ENCODE measurements around the gene KRTAP3-1. TPM values are rescaled to one million over a fixed set of nuclear protein-coding genes. Genes with fewer than 3 reads are reported as not detected.
"Not testable (repeated sequence)": the region's sequence is repeated elsewhere in the genome, so short reads cannot be mapped to it uniquely, and the experiment has no call there.

KRTAP3-1 gene
- total and polyA plus RNA-seq, 12 donors = not detected

GRCh38 chr17:41004397-41004796 is 4.5 kb downstream of the KRTAP3-1 start:
- Histone ChIP-seq H3K9me3 (replicated peaks in 1 of 3) (no peaks in the 10 kb centered on the region), H3K27me3 (no peaks in the 10 kb centered on the region), H3K36me3 (replicated peaks in 1 of 2) (no peaks in the 10 kb centered on the region), H3K4me1 (replicated peaks in 1 of 2) (no peaks in the 10 kb centered on the region), H3K27ac (no peak overlapping the region), H3K4me3 (no peak overlapping the region)
- no peak for DNase-seq
- TF ChIP-seq POLR2A (IDR thresholded peaks at IDR 0.05) = no peak
- TF ChIP-seq, protein P1, sequence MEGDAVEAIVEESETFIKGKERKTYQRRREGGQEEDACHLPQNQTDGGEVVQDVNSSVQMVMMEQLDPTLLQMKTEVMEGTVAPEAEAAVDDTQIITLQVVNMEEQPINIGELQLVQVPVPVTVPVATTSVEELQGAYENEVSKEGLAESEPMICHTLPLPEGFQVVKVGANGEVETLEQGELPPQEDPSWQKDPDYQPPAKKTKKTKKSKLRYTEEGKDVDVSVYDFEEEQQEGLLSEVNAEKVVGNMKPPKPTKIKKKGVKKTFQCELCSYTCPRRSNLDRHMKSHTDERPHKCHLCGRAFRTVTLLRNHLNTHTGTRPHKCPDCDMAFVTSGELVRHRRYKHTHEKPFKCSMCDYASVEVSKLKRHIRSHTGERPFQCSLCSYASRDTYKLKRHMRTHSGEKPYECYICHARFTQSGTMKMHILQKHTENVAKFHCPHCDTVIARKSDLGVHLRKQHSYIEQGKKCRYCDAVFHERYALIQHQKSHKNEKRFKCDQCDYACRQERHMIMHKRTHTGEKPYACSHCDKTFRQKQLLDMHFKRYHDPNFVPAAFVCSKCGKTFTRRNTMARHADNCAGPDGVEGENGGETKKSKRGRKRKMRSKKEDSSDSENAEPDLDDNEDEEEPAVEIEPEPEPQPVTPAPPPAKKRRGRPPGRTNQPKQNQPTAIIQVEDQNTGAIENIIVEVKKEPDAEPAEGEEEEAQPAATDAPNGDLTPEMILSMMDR (IDR thresholded peaks at IDR 0.05) = no peak
- intact Hi-C loops (cut with DNase I) = no loop called here
- 79 to 99% (median 92%) methylated on average over 3 of the region's 3 CpGs for WGBS, 4 donors

DNA sequence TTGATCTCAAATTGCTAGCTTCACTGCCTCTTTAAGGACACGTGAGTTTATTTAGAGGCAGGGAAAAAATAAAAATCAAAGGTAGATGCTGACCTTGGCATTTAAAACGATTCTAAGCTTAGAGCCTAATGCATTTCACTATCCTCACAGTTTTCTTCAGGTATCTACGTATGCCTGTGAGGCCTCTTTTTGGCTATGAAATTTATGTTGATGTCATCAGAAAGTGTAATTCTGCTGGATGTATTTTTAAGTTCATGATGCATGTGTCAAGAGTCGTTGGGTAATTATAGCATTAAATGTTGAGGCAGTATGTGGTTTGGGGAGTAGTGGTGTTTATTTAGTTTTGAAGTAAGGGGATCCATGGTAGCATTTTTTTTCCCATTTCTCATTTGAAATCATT is 5.0 kb downstream of the KRTAP3-1 start:
- DNase-seq = no peak
- TF ChIP-seq, protein P1 (IDR thresholded peaks at IDR 0.05) = no peak
- TF ChIP-seq POLR2A (IDR thresholded peaks at IDR 0.05) = no peak
- Histone ChIP-seq H3K36me3 (replicated peaks in 1 of 2) (no peaks in the 10 kb centered on the region), H3K27me3 (no peaks in the 10 kb centered on the region), H3K27ac (no peak overlapping the region), H3K9me3 (replicated peaks in 1 of 3) (no peaks in the 10 kb centered on the region), H3K4me1 (replicated peaks in 1 of 2) (no peaks in the 10 kb centered on the region), H3K4me3 (no peak overlapping the region)
- 35 to 47% (median 38%) methylated on average over 4 of the region's 4 CpGs for WGBS, 4 donors
- intact Hi-C loops (cut with DNase I) = no loop called here

GRCh38 chr17:41002814-41003213 is 6.1 kb downstream of the KRTAP3-1 start:
- Histone ChIP-seq H3K4me1 (replicated peaks in 1 of 2) (no peaks in the 10 kb centered on the region), H3K27ac (no peak overlapping the region), H3K4me3 (no peak overlapping the region), H3K27me3 (no peaks in the 10 kb centered on the region), H3K9me3 (replicated peaks in 1 of 3) (no peaks in the 10 kb centered on the region), H3K36me3 (replicated peaks in 1 of 2) (no peaks in the 10 kb centered on the region)
- 54 to 62% (median 58%) methylated on average over 5 of the region's 5 CpGs for WGBS, 4 donors
- intact Hi-C loops (cut with DNase I) = no loop called here
- DNase-seq = no peak
- no peak for TF ChIP-seq POLR2A (IDR thresholded peaks at IDR 0.05)
- TF ChIP-seq, protein P1 (IDR thresholded peaks at IDR 0.05) = no peak

GRCh38 chr17:41001795-41002194 is 7.1 kb downstream of the KRTAP3-1 start:
- intact Hi-C loops (cut with DNase I) = no loop called here
- WGBS, 4 donors = 77 to 83% (median 82%) methylated on average over 4 of the region's 4 CpGs

GRCh38 chr17:40999563-40999962 is 9.4 kb downstream of the KRTAP3-1 start, which contains the start of gene KRTAP3-2:
Gene KRTAP3-2 (minus strand): TSS chr17:40999906. CDS start chr17:40999853, 53 bp downstream.
- H3K9me3 ChIP-seq (replicated peaks in 1 of 3); H3K4me3 ChIP-seq; H3K36me3 ChIP-seq (replicated peaks in 1 of 2); H3K4me1 ChIP-seq (replicated peaks in 1 of 2); intact Hi-C loops (cut with DNase I); H3K27ac ChIP-seq; H3K27me3 ChIP-seq; DNase-seq: not testable (repeated sequence)
- WGBS, 4 donors = 74 to 87% (median 86%) methylated on average over 5 to 6 of the region's 6 CpGs

More at GRCh38 chr17:41001795-41002194, 7.1 kb downstream of the KRTAP3-1 start:
- Histone ChIP-seq H3K4me1 (replicated peaks in 1 of 2) (no peaks in the 10 kb centered on the region), H3K27ac (no peak overlapping the region), H3K4me3 (no peak overlapping the region), H3K9me3 (replicated peaks in 1 of 3) (no peaks in the 10 kb centered on the region), H3K36me3 (replicated peaks in 1 of 2) (no peaks in the 10 kb centered on the region), H3K27me3 (peaks cover 5% of the 10 kb centered on the region)
- no peak for TF ChIP-seq POLR2A (IDR thresholded peaks at IDR 0.05)
- TF ChIP-seq, protein P1 (IDR thresholded peaks at IDR 0.05) = no peak
- DNase-seq = no peak
